HEK293 (cell line): Measurements from ENCODE around the gene SIRT7.
A peak's percentile ranks its signal among the peaks of the same experiment; 100 is the strongest.

ENCODE experiments used
- ATF2 ChIP-seq: fragments of 450-650 bp; formaldehyde crosslinking; IDR thresholded peaks from 2 replicates; pipeline ENCODE4 v1.5.1; 2016; ENCODE audit warnings: missing biosample characterization, missing genetic modification characterization, low read depth
- BCL11B ChIP-seq: fragments of 450-650 bp; formaldehyde crosslinking; IDR thresholded peaks from 2 replicates; pipeline ENCODE4 v1.5.1; 2016; ENCODE audit warnings: low read depth, missing biosample characterization, missing genetic modification characterization
- GLIS2 ChIP-seq: fragments of 450-650 bp; formaldehyde crosslinking; IDR thresholded peaks from 2 replicates; pipeline ENCODE4 v1.5.1; 2016; ENCODE audit warnings: missing biosample characterization, missing genetic modification characterization
- IKZF3 ChIP-seq: fragments of 450-650 bp; IDR thresholded peaks from 2 replicates; pipeline ENCODE4 v1.5.0; 2018; ENCODE audit warnings: missing biosample characterization, mild to moderate bottlenecking, missing genetic modification characterization, moderate library complexity
- PRDM1 ChIP-seq: fragments of 450-650 bp; formaldehyde crosslinking; IDR thresholded peaks from 2 replicates; pipeline ENCODE4; 2016; ENCODE audit warnings: missing biosample characterization, missing genetic modification characterization
- RBAK ChIP-seq: fragments of 450-650 bp; formaldehyde crosslinking; IDR thresholded peaks from 2 replicates; pipeline ENCODE4 v1.5.1; 2016; ENCODE audit warnings: missing biosample characterization, missing genetic modification characterization
- SALL2 ChIP-seq: fragments of 450-650 bp; formaldehyde crosslinking; IDR thresholded peaks from 2 replicates; pipeline ENCODE4 v1.5.0; 2017; ENCODE audit warnings: missing biosample characterization, mild to moderate bottlenecking, missing genetic modification characterization, borderline replicate concordance
- SP7 ChIP-seq: fragments of 450-650 bp; formaldehyde crosslinking; IDR thresholded peaks from 2 replicates; pipeline ENCODE4 v1.5.1; 2016; ENCODE audit warnings: missing biosample characterization, missing genetic modification characterization
- ZBTB20 ChIP-seq: fragments of 450-650 bp; formaldehyde crosslinking; IDR thresholded peaks from 2 replicates; pipeline ENCODE4 v1.5.1; 2016; ENCODE audit warnings: missing biosample characterization, missing genetic modification characterization
- ZNF155 ChIP-seq: fragments of 450-650 bp; formaldehyde crosslinking; IDR thresholded peaks from 2 replicates; pipeline ENCODE4 v1.5.1; 2016; ENCODE audit warnings: missing biosample characterization, missing genetic modification characterization
- ZNF175 ChIP-seq: fragments of 450-650 bp; formaldehyde crosslinking; IDR thresholded peaks from 2 replicates; pipeline ENCODE4 v1.5.1; 2016; ENCODE audit warnings: missing biosample characterization, missing genetic modification characterization
- ZNF221 ChIP-seq: fragments of 450-650 bp; formaldehyde crosslinking; IDR thresholded peaks from 2 replicates; pipeline ENCODE4 v1.5.1; 2017; ENCODE audit warnings: missing biosample characterization, missing genetic modification characterization, borderline replicate concordance
- ZNF302 ChIP-seq: fragments of 450-650 bp; formaldehyde crosslinking; IDR thresholded peaks from 2 replicates; pipeline ENCODE4 v1.5.1; 2016; ENCODE audit warnings: missing biosample characterization, missing genetic modification characterization, low read depth
- ZNF311 ChIP-seq: fragments of 450-650 bp; formaldehyde crosslinking; IDR thresholded peaks from 2 replicates; pipeline ENCODE4 v1.5.1; 2017; ENCODE audit warnings: missing biosample characterization, missing genetic modification characterization, borderline replicate concordance
- ZNF324 ChIP-seq: fragments of 450-650 bp; formaldehyde crosslinking; IDR thresholded peaks from 2 replicates; pipeline ENCODE4 v1.5.1; 2016; ENCODE audit warnings: missing biosample characterization, missing genetic modification characterization
- ZNF366 ChIP-seq: fragments of 450-650 bp; formaldehyde crosslinking; conservative IDR thresholded peaks from 2 replicates; pipeline ENCODE4 v1.5.1; 2016; ENCODE audit warnings: missing biosample characterization, missing genetic modification characterization
- ZNF501 ChIP-seq: fragments of 450-650 bp; formaldehyde crosslinking; IDR thresholded peaks from 2 replicates; pipeline ENCODE4 v1.5.1; 2016; ENCODE audit warnings: missing biosample characterization, missing genetic modification characterization
- ZNF521 ChIP-seq: fragments of 450-650 bp; formaldehyde crosslinking; IDR thresholded peaks from 2 replicates; pipeline ENCODE4 v1.5.1; 2017; ENCODE audit warnings: missing biosample characterization, mild to moderate bottlenecking, missing genetic modification characterization
- ZNF529 ChIP-seq: fragments of 450-650 bp; formaldehyde crosslinking; IDR thresholded peaks from 2 replicates; pipeline ENCODE4 v1.5.1; 2017; ENCODE audit warnings: missing genetic modification characterization, missing biosample characterization; ENCODE audit not compliant: insufficient replicate concordance
- ZNF530 ChIP-seq: fragments of 450-650 bp; formaldehyde crosslinking; IDR thresholded peaks from 2 replicates; pipeline ENCODE4 v1.5.1; 2016; ENCODE audit warnings: low read depth, missing biosample characterization, missing genetic modification characterization
- ZNF561 ChIP-seq: fragments of 450-650 bp; IDR thresholded peaks from 2 replicates; pipeline ENCODE4 v1.5.1; 2018; ENCODE audit warnings: missing biosample characterization, missing genetic modification characterization, borderline replicate concordance
- ZNF571 ChIP-seq: fragments of 450-650 bp; formaldehyde crosslinking; IDR thresholded peaks from 2 replicates; pipeline ENCODE4 v1.5.0; 2017; ENCODE audit warnings: missing biosample characterization, missing genetic modification characterization
- ZNF585B ChIP-seq: fragments of 450-650 bp; formaldehyde crosslinking; IDR thresholded peaks from 2 replicates; pipeline ENCODE4 v1.5.1; 2016; ENCODE audit warnings: missing biosample characterization, missing genetic modification characterization
- ZNF623 ChIP-seq: fragments of 450-650 bp; formaldehyde crosslinking; IDR thresholded peaks from 2 replicates; pipeline ENCODE4 v1.5.1; 2016; ENCODE audit warnings: missing biosample characterization, missing genetic modification characterization
- ZNF629 ChIP-seq: fragments of 450-650 bp; formaldehyde crosslinking; IDR thresholded peaks from 2 replicates; pipeline ENCODE4 v1.5.1; 2017; ENCODE audit warnings: missing biosample characterization, missing genetic modification characterization
- ZNF654 ChIP-seq: fragments of 450-650 bp; formaldehyde crosslinking; IDR thresholded peaks from 2 replicates; pipeline ENCODE4 v1.5.1; 2016; ENCODE audit warnings: low read depth, missing biosample characterization, missing genetic modification characterization
- ZNF658 ChIP-seq: fragments of 450-650 bp; formaldehyde crosslinking; IDR thresholded peaks from 2 replicates; pipeline ENCODE4; 2016; ENCODE audit warnings: missing biosample characterization, missing genetic modification characterization
- ZNF707 ChIP-seq: fragments of 450-650 bp; formaldehyde crosslinking; IDR thresholded peaks from 2 replicates; pipeline ENCODE4 v1.5.1; 2016; ENCODE audit warnings: missing biosample characterization, missing genetic modification characterization
- ZNF747 ChIP-seq: fragments of 450-650 bp; formaldehyde crosslinking; IDR thresholded peaks from 2 replicates; pipeline ENCODE4 v1.5.1; 2016; ENCODE audit warnings: missing biosample characterization, missing genetic modification characterization
- ZNF776 ChIP-seq: fragments of 450-650 bp; formaldehyde crosslinking; IDR thresholded peaks from 2 replicates; pipeline ENCODE4 v1.5.0; 2017; ENCODE audit warnings: missing biosample characterization, missing genetic modification characterization, borderline replicate concordance
- ZNF785 ChIP-seq: fragments of 450-650 bp; formaldehyde crosslinking; IDR thresholded peaks from 2 replicates; pipeline ENCODE4 v1.5.1; 2016; ENCODE audit warnings: missing biosample characterization, missing genetic modification characterization
- ZSCAN23 ChIP-seq: fragments of 450-650 bp; formaldehyde crosslinking; IDR thresholded peaks from 2 replicates; pipeline ENCODE4 v1.5.1; 2016; ENCODE audit warnings: missing biosample characterization, missing genetic modification characterization
- ZSCAN5A ChIP-seq: fragments of 450-650 bp; formaldehyde crosslinking; IDR thresholded peaks from 2 replicates; pipeline ENCODE4 v1.5.1; 2016; ENCODE audit warnings: missing biosample characterization, missing genetic modification characterization
- TF ChIP-seq, protein P1 (sequence below): fragments of 450-650 bp; formaldehyde crosslinking; IDR thresholded peaks from 2 replicates; pipeline ENCODE4 v1.5.1; 2016; ENCODE audit warnings: missing biosample characterization, missing genetic modification characterization
- TF ChIP-seq, protein P2 (sequence below): fragments of 450-650 bp; formaldehyde crosslinking; IDR thresholded peaks from 2 replicates; pipeline ENCODE4 v1.5.1; 2017; ENCODE audit warnings: missing biosample characterization, missing genetic modification characterization
- TF ChIP-seq, protein P3 (sequence below): fragments of 450-650 bp; formaldehyde crosslinking; IDR thresholded peaks from 2 replicates; pipeline ENCODE4 v1.5.1; 2016; ENCODE audit warnings: missing biosample characterization, missing genetic modification characterization

SIRT7 gene

GRCh38 chr17:81868674-81869220, 49.2 kb downstream of the SIRT7 start (continued):
- TF ChIP-seq, protein P1, sequence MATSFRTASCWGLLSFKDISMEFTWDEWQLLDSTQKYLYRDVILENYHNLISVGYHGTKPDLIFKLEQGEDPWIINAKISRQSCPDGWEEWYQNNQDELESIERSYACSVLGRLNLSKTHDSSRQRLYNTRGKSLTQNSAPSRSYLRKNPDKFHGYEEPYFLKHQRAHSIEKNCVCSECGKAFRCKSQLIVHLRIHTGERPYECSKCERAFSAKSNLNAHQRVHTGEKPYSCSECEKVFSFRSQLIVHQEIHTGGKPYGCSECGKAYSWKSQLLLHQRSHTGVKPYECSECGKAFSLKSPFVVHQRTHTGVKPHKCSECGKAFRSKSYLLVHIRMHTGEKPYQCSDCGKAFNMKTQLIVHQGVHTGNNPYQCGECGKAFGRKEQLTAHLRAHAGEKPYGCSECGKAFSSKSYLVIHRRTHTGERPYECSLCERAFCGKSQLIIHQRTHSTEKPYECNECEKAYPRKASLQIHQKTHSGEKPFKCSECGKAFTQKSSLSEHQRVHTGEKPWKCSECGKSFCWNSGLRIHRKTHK (tag by site-specific recombination): no peak
- TF ChIP-seq ZNF221 (tag by site-specific recombination) (no peak), ZNF302 (tag by site-specific recombination) (no peak), ZNF366 (no peak), SALL2 (tag by site-specific recombination) (no peak), ZNF658 (tag by site-specific recombination) (no peak), BCL11B (tag by site-specific recombination) (no peak), ZNF501 (tag by site-specific recombination) (no peak), ATF2 (tag by site-specific recombination) (no peak), ZNF521 (tag by site-specific recombination) (no peak), ZSCAN23 (tag by site-specific recombination) (no peak), ZBTB20 (tag by site-specific recombination) (no peak), ZNF776 (no peak), SP7 (tag by site-specific recombination) (0 out of 2 replicates have a peak, but pooled peaks have one; percentile 7), ZNF530 (no peak), ZNF561 (tag by site-specific recombination) (no peak), ZNF324 (no peak), ZNF629 (tag by site-specific recombination) (peak; percentile 12; the same call in 1 of the 2 replicates), ZNF155 (tag by site-specific recombination) (no peak), ZNF529 (no peak), ZNF707 (tag by site-specific recombination) (no peak), ZNF571 (tag by site-specific recombination) (no peak), RBAK (tag by site-specific recombination) (no peak), ZNF585B (tag by site-specific recombination) (no peak), ZNF747 (tag by site-specific recombination) (no peak), ZNF623 (no peak), ZNF654 (tag by site-specific recombination) (no peak), ZNF785 (tag by site-specific recombination) (no peak), ZSCAN5A (tag by site-specific recombination) (no peak), IKZF3 (tag by site-specific recombination) (no peak), ZNF311 (tag by site-specific recombination) (no peak), ZNF175 (tag by site-specific recombination) (no peak), GLIS2 (tag by site-specific recombination) (no peak), PRDM1 (tag by site-specific recombination) (no peak)
- TF ChIP-seq, protein P2, sequence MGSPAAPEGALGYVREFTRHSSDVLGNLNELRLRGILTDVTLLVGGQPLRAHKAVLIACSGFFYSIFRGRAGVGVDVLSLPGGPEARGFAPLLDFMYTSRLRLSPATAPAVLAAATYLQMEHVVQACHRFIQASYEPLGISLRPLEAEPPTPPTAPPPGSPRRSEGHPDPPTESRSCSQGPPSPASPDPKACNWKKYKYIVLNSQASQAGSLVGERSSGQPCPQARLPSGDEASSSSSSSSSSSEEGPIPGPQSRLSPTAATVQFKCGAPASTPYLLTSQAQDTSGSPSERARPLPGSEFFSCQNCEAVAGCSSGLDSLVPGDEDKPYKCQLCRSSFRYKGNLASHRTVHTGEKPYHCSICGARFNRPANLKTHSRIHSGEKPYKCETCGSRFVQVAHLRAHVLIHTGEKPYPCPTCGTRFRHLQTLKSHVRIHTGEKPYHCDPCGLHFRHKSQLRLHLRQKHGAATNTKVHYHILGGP (tag by site-specific recombination): no peak
- TF ChIP-seq, protein P3, sequence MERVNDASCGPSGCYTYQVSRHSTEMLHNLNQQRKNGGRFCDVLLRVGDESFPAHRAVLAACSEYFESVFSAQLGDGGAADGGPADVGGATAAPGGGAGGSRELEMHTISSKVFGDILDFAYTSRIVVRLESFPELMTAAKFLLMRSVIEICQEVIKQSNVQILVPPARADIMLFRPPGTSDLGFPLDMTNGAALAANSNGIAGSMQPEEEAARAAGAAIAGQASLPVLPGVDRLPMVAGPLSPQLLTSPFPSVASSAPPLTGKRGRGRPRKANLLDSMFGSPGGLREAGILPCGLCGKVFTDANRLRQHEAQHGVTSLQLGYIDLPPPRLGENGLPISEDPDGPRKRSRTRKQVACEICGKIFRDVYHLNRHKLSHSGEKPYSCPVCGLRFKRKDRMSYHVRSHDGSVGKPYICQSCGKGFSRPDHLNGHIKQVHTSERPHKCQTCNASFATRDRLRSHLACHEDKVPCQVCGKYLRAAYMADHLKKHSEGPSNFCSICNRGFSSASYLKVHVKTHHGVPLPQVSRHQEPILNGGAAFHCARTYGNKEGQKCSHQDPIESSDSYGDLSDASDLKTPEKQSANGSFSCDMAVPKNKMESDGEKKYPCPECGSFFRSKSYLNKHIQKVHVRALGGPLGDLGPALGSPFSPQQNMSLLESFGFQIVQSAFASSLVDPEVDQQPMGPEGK (tag by site-specific recombination): no peak; the same call in 1 of the 2 replicates
